ENCODE measurements around the gene HSPA12B.

DNA sequence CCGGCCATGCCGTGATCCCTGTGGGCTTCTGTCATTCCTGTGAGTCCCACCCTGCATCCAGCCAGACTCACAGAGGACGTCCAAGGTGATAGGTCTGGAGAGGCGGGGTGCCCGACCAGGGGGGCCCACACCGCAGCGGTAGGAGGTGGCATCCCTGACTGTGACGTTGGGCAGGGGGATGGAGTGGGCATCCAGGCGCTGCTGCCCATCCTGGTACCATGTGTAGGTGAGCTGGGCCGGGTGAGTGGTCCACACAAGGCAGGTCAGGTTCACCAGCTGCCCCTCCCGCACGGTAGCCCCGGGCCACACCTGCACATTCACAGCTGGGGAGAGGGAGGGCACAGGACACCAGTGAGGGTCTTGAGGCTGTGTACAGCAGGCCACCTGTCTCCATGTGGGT is 39.1 kb upstream of the HSPA12B start:
- no peak for TF ChIP-seq EZH2phosphoT487 (IDR thresholded peaks at IDR 0.05; ENCODE audit: borderline replicate concordance, low read length)
- TF ChIP-seq, protein P1, sequence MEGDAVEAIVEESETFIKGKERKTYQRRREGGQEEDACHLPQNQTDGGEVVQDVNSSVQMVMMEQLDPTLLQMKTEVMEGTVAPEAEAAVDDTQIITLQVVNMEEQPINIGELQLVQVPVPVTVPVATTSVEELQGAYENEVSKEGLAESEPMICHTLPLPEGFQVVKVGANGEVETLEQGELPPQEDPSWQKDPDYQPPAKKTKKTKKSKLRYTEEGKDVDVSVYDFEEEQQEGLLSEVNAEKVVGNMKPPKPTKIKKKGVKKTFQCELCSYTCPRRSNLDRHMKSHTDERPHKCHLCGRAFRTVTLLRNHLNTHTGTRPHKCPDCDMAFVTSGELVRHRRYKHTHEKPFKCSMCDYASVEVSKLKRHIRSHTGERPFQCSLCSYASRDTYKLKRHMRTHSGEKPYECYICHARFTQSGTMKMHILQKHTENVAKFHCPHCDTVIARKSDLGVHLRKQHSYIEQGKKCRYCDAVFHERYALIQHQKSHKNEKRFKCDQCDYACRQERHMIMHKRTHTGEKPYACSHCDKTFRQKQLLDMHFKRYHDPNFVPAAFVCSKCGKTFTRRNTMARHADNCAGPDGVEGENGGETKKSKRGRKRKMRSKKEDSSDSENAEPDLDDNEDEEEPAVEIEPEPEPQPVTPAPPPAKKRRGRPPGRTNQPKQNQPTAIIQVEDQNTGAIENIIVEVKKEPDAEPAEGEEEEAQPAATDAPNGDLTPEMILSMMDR (IDR thresholded peaks at IDR 0.05; ENCODE audit: low read depth, low read length, poor library complexity, severe bottlenecking), result no peak
